GM12891 (cell line): Measurements from ENCODE around the gene RMRP.

ENCODE experiments used
- PAX5 ChIP-seq: IDR thresholded peaks from 2 replicates; pipeline ENCODE4 v1.6.1; 2011; ENCODE audit warnings: low read length, moderate library complexity, mild to moderate bottlenecking; ENCODE audit not compliant: insufficient read depth, severe bottlenecking
- POLR2A ChIP-seq: IDR thresholded peaks from 2 replicates; pipeline ENCODE4 v1.6.1; 2011; ENCODE audit warnings: low read depth, low read length, control low read depth
- POLR2AphosphoS5 ChIP-seq: IDR thresholded peaks from 2 replicates; pipeline ENCODE4 v1.6.1; 2011; ENCODE audit warnings: low read depth, low read length, control low read depth
- POU2F2 ChIP-seq: IDR thresholded peaks from 2 replicates; pipeline ENCODE4 v1.6.1; 2011; ENCODE audit warnings: low read depth, mild to moderate bottlenecking, control low read depth, low read length, moderate library complexity
- SPI1 ChIP-seq: IDR thresholded peaks from 2 replicates; pipeline ENCODE4 v1.6.1; 2011; ENCODE audit warnings: low read depth, low read length, control low read depth
- TAF1 ChIP-seq: IDR thresholded peaks from 2 replicates; pipeline ENCODE4 v1.6.1; 2011; ENCODE audit warnings: low read depth, low read length, control low read depth

GRCh38 chr9:35666045-35666444 lies 8.2 kb upstream of the RMRP start:
- TF ChIP-seq POLR2A (no peak), POLR2AphosphoS5 (no peak), TAF1 (no peak), SPI1 (no peak), PAX5 (no peak), POU2F2 (no peak)
